Measurements from ENCODE around the gene FABP7. TPM values are rescaled to one million over a fixed set of nuclear protein-coding genes. Genes with fewer than 3 reads are reported as not detected.

The FABP7 gene
- total RNA-seq, 1 experiment from 2014 or later: 1.2 TPM

DNA sequence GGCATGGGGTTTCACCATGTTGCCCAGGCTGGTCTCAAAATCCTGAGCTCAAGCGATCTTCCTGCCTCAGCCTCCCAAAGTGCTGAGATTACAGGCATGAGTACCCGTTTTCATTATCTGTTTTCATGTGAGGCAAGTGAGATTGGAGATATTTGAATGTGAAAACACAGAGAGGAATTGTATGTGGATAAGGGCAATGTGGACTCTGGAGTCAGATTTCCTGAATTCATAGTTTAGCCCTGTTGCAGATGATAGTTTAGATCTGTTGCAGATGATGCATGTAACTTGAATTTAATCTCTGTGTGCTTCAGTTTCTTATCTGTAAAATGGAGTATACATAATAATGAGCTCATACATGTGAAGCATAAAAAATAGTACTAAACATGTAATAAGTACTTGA lies 13.2 kb downstream of the FABP7 start:
- H3K27ac ChIP-seq (ENCODE audit: low read depth, low read length, poor library complexity, severe bottlenecking): no peak overlapping the region
- H3K9me3 ChIP-seq (ENCODE audit: low read depth, low read length, poor library complexity, severe bottlenecking): no peaks in the 10 kb centered on the region
- ChIA-PET POLR2A (ENCODE audit: low non-redundant PET) (no interaction called here), CTCF (interaction anchor here (0.6 kb wide), 1 partner anchor 14 kb away, joined by 4 read pairs; no protein-coding TSS in a partner anchor)
- BruUV-seq (replicated peaks): no TSS peak
- intact Hi-C loops (cut with micrococcal nuclease; ENCODE audit: unreplicated experiment): no loop called here
- no peak overlapping the region for H3K4me3 ChIP-seq (ENCODE audit: low read depth, low read length, poor library complexity, severe bottlenecking)
- DNase-seq (ENCODE audit: low spot score): no peak
- H3K27me3 ChIP-seq (replicated peaks; ENCODE audit: insufficient read depth, low read depth, low read length, poor library complexity): no peaks in the 10 kb centered on the region
- no peak for TF ChIP-seq EZH2 (IDR thresholded peaks at IDR 0.05; ENCODE audit: borderline replicate concordance, low read depth, low read length, poor library complexity, severe bottlenecking)
- TF ChIP-seq, protein P1, sequence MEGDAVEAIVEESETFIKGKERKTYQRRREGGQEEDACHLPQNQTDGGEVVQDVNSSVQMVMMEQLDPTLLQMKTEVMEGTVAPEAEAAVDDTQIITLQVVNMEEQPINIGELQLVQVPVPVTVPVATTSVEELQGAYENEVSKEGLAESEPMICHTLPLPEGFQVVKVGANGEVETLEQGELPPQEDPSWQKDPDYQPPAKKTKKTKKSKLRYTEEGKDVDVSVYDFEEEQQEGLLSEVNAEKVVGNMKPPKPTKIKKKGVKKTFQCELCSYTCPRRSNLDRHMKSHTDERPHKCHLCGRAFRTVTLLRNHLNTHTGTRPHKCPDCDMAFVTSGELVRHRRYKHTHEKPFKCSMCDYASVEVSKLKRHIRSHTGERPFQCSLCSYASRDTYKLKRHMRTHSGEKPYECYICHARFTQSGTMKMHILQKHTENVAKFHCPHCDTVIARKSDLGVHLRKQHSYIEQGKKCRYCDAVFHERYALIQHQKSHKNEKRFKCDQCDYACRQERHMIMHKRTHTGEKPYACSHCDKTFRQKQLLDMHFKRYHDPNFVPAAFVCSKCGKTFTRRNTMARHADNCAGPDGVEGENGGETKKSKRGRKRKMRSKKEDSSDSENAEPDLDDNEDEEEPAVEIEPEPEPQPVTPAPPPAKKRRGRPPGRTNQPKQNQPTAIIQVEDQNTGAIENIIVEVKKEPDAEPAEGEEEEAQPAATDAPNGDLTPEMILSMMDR (conservative IDR thresholded peaks at IDR 0.05; ENCODE audit: low read depth, low read length): no peak
- peaks cover 23% of the 10 kb centered on the region for H3K4me1 ChIP-seq (ENCODE audit: insufficient read depth, low read length, poor library complexity, severe bottlenecking)
- no peaks in the 10 kb centered on the region for H3K36me3 ChIP-seq (ENCODE audit: insufficient read depth, low read length, poor library complexity, severe bottlenecking)

DNA sequence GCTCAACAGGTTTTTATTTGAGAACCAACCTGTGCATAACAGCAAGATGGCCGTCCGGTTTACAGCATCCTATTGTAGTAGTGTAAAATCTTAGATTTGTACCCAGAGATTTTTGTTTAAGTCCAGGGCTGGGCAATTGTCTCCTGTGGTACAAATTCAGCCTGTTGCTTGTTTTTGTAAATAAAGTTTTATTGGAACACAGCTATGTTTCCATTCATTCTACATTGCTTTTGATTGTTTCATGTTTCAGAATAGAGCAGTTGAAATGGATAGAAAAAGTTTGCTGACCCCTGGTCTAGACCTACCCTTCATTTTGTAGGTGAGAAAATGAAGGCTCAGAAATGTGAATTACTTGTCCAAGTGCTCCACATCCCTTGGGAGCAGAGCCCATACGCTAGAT lies 18.0 kb downstream of the FABP7 start:
- ChIA-PET CTCF (no interaction called here), POLR2A (ENCODE audit: low non-redundant PET) (no interaction called here)
- intact Hi-C loops (cut with micrococcal nuclease; ENCODE audit: unreplicated experiment): no loop called here
- Histone ChIP-seq H3K36me3 (ENCODE audit: insufficient read depth, low read length, poor library complexity, severe bottlenecking) (no peaks in the 10 kb centered on the region), H3K4me1 (ENCODE audit: insufficient read depth, low read length, poor library complexity, severe bottlenecking) (peaks cover 7% of the 10 kb centered on the region), H3K4me3 (ENCODE audit: low read depth, low read length, poor library complexity, severe bottlenecking) (no peak overlapping the region), H3K9me3 (ENCODE audit: low read depth, low read length, poor library complexity, severe bottlenecking) (no peaks in the 10 kb centered on the region), H3K27ac (ENCODE audit: low read depth, low read length, poor library complexity, severe bottlenecking) (no peak overlapping the region), H3K27me3 (replicated peaks; ENCODE audit: insufficient read depth, low read depth, low read length, poor library complexity) (no peaks in the 10 kb centered on the region)
- no peak for DNase-seq (ENCODE audit: low spot score)
- BruUV-seq (replicated peaks): no TSS peak
- TF ChIP-seq, protein P1 (conservative IDR thresholded peaks at IDR 0.05; ENCODE audit: low read depth, low read length): no peak
- TF ChIP-seq EZH2 (IDR thresholded peaks at IDR 0.05; ENCODE audit: borderline replicate concordance, low read depth, low read length, poor library complexity, severe bottlenecking): no peak

DNA sequence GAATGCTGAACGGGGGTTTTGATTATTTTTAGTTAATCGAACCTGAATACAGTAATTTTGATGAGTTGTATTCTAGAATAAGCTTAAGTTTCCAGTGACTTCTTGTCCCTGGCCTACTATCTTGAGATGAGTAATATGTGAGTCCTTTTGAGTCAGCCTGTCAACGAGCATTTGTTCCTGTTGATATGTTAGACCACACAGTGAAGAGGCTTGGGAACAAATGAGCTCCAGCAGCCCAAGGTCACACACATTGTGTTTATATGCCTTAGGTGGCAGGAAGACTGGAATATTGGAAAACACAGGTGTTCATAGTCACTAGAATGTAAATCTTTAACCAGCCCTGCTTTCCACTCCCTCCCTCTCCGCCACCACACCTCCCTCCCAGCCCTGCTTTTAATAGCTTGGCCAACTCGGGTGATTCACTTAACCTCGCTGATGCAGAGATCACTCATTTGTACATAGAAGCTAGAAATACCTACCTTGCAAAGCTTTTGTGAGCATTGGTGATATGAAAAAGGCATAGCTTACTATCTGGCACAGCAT lies 18.7 kb downstream of the FABP7 start:
- BruUV-seq (replicated peaks): no TSS peak

More for the DNA sequence above, 18.7 kb downstream of the FABP7 start:
- TF ChIP-seq EZH2 (IDR thresholded peaks at IDR 0.05; ENCODE audit: borderline replicate concordance, low read depth, low read length, poor library complexity, severe bottlenecking): no peak
- TF ChIP-seq, protein P1 (conservative IDR thresholded peaks at IDR 0.05; ENCODE audit: low read depth, low read length): no peak
- ChIA-PET CTCF (no interaction called here), POLR2A (ENCODE audit: low non-redundant PET) (no interaction called here)
- no peaks in the 10 kb centered on the region for H3K9me3 ChIP-seq (ENCODE audit: low read depth, low read length, poor library complexity, severe bottlenecking)
- H3K4me1 ChIP-seq (ENCODE audit: insufficient read depth, low read length, poor library complexity, severe bottlenecking): peaks cover 9% of the 10 kb centered on the region
- intact Hi-C loops (cut with micrococcal nuclease; ENCODE audit: unreplicated experiment): no loop called here
- no peaks in the 10 kb centered on the region for H3K36me3 ChIP-seq (ENCODE audit: insufficient read depth, low read length, poor library complexity, severe bottlenecking)
- no peak overlapping the region for H3K27ac ChIP-seq (ENCODE audit: low read depth, low read length, poor library complexity, severe bottlenecking)
- DNase-seq (ENCODE audit: low spot score): no peak
- H3K4me3 ChIP-seq (ENCODE audit: low read depth, low read length, poor library complexity, severe bottlenecking): no peak overlapping the region
- no peaks in the 10 kb centered on the region for H3K27me3 ChIP-seq (replicated peaks; ENCODE audit: insufficient read depth, low read depth, low read length, poor library complexity)
